T-cell (primary cell): Measurements from ENCODE around the gene POLD1. TPM values are rescaled to one million over a fixed set of nuclear protein-coding genes. Genes with fewer than 3 reads are reported as not detected.

Experiments used
- ATAC-seq, 4 experiments: fragments of 200-7000 bp in 3 of 4; fragments of 150-1000 bp in 1 of 4; cut with Tn5 transposase; replicated peaks in 1 of 4; 1 replicate in 3 of 4; 2 replicates in 1 of 4; pipeline ENCODE4 v1.10.0; 2021; ENCODE audit warnings: moderate library complexity in 3 of 4, mild to moderate bottlenecking in 2 of 4, moderate number of reproducible peaks in 1 of 4
- CTCF ChIA-PET, 2 donors: fragments of 300-600 bp; sonication (Branson Sonifier 250); formaldehyde crosslinking; loops; one replicate each; lab custom pipeline; 2022; ENCODE audit warnings: antibody characterized with exemption in 2 of 2; lab: Charles Lee
- POLR2A ChIA-PET, 2 donors: fragments of 300-600 bp; sonication (Branson Sonifier 250); formaldehyde crosslinking; loops; one replicate each; lab custom pipeline; 2022; ENCODE audit warnings: antibody characterized with exemption in 2 of 2; lab: Charles Lee
- DNase-seq, 35 experiments: peaks; one replicate each; pipeline versions ENCODE4 v3.0.0 to v3.0.0-alpha.2; 2013 to 2023
- H3K27ac ChIP-seq: one replicate; pipeline ENCODE4 v1.5.1; 2013; ENCODE audit warnings: low read length
- H3K27me3 ChIP-seq, 2 experiments: replicated peaks in 1 of 2; 1 replicate in 1 of 2; 2 replicates in 1 of 2; pipeline versions ENCODE4 v1.6.1 to v1.7.0; 2013; ENCODE audit warnings: low read length in 1 of 2, mixed read lengths in 1 of 2; ENCODE audit not compliant: control insufficient read depth in 2 of 2, insufficient read depth in 2 of 2; ENCODE audit errors: extremely low read depth in 1 of 2
- H3K36me3 ChIP-seq, 2 donors: 1 replicate in 1 of 2; 2 replicates in 1 of 2; pipeline versions ENCODE4 v1.6.1 to v1.7.0; 2013; ENCODE audit warnings: low read length in 1 of 2; ENCODE audit not compliant: control insufficient read depth in 2 of 2, insufficient read depth in 1 of 2; ENCODE audit errors: extremely low read depth in 1 of 2
- H3K4me1 ChIP-seq, 2 experiments: 1 replicate in 1 of 2; 2 replicates in 1 of 2; pipeline versions ENCODE4 v1.6.1 to v1.7.0; 2013; ENCODE audit warnings: low read length in 2 of 2, mixed read lengths in 1 of 2; ENCODE audit not compliant: insufficient read depth in 2 of 2, control insufficient read depth in 1 of 2; ENCODE audit errors: extremely low read depth in 1 of 2
- H3K4me3 ChIP-seq, 2 donors: 1 replicate in 1 of 2; 2 replicates in 1 of 2; pipeline versions ENCODE4 v1.5.1 to v1.7.0; 2013; ENCODE audit warnings: mild to moderate bottlenecking in 2 of 2, low read length in 1 of 2, moderate library complexity in 1 of 2; ENCODE audit not compliant: control insufficient read depth in 1 of 2; ENCODE audit errors: extremely low read depth in 1 of 2
- H3K9me3 ChIP-seq: 2 replicates; pipeline ENCODE4 v1.7.0; 2013
- H3K27ac Mint-ChIP-seq, 2 donors: one replicate each; pipeline ENCODE4 v1.8.0; 2020 to 2021; ENCODE audit warnings: mild to moderate bottlenecking in 2 of 2, mixed read lengths in 2 of 2
- H3K27me3 Mint-ChIP-seq, 2 donors: one replicate each; pipeline ENCODE4 v1.8.0; 2021 to 2022; ENCODE audit warnings: mixed read lengths in 2 of 2
- H3K36me3 Mint-ChIP-seq: one replicate; pipeline ENCODE4 v1.8.0; 2021; ENCODE audit warnings: mixed read lengths
- H3K4me1 Mint-ChIP-seq, 3 donors: one replicate each; pipeline ENCODE4 v1.8.0; 2020 to 2022; ENCODE audit warnings: mixed read lengths in 3 of 3, mild to moderate bottlenecking in 1 of 3
- H3K4me3 Mint-ChIP-seq, 3 donors: one replicate each; pipeline ENCODE4 v1.8.0; 2020 to 2022; ENCODE audit warnings: mild to moderate bottlenecking in 3 of 3, mixed read lengths in 3 of 3, moderate library complexity in 3 of 3
- H3K9me3 Mint-ChIP-seq, 3 donors: one replicate each; pipeline ENCODE4 v1.8.0; 2020 to 2022; ENCODE audit warnings: mixed read lengths in 3 of 3
- WGBS: methylation state at CpG from one replicate; pipeline ENCODE4 v1.1.5; 2013; ENCODE audit warnings: missing lambda C conversion rate; ENCODE audit not compliant: insufficient coverage; 5-methylcytosine and 5-hydroxymethylcytosine counted together
- total RNA-seq, 35 experiments: library from RNA in 6 of 35; stranded (reverse) in 6 of 35; fragments of 120-200 nt in 1 of 35; gene quantifications; one replicate each; pipeline versions ENCODE4 v1.2.1 to v1.2.4 and lab custom pipeline; 2013 to 2026

POLD1 gene
- total RNA-seq, 5 donors from 2014 or later (not counting 1 experiment from before 2014, with no cell fraction given), result 32.9 to 67.1 (median 54.0) TPM

DNA sequence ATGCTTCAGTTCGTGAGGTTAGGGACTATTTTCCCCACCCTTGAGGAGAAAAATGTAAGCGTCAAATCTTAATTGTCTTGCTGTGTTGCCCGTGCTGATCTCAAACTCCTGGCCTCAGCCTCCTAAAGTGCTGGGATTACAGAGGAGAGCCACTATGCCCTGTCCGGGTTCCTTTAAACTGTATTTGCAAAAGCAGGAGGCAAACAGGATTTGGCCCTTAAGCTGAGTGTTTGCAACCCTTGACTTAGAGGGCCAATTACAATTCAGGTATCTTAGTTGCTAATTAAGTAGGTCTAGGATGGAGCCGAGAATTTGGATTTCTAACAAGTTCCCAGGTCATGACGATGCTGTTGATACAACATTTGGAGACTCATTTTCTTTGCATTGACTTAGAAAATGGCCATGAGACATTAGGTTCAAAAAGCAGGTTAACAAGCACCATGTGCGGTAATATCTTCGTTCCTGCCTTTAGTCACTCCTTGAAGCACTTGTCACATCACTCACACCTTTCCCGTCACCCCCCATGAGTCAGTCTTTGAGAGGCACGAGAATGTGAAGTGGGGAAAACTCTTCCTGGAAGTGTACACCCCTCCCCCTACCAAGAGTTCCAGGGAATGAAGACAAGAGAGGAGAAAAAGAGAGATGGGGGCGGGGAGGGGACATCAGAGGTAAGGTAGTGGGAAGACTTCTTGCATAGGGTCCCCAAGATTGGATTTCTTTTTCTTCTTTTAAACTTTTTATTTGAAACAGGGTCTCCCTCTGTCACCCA, 21.3 kb upstream of the POLD1 start:
- ChIA-PET POLR2A (no interaction called here), CTCF (no interaction called here)
- no peaks in the 10 kb centered on the region for H3K9me3 ChIP-seq
- Mint-ChIP-seq H3K4me3 (peak overlapping the region in 2 of 3 donors; percentile 43 to 65), H3K36me3 (no peaks in the 10 kb centered on the region), H3K9me3 (no peaks in the 10 kb centered on the region), H3K27me3 (peaks cover 0 to 1% of the 10 kb centered on the region in 2 donors), H3K27ac (peak overlapping the region; percentile 75 to 76), H3K4me1 (peaks cover 60 to 70% (median 70%) of the 10 kb centered on the region in 3 donors)
- 64% methylated on average over 2 of the region's 11 CpGs for WGBS
- no peaks in the 10 kb centered on the region for H3K36me3 ChIP-seq
- no peaks in the 10 kb centered on the region for H3K27me3 ChIP-seq
- ATAC-seq (no peak), DNase-seq (no peak)
- H3K4me3 ChIP-seq, result no peak overlapping the region
- H3K4me1 ChIP-seq, result peaks cover 15 to 58% of the 10 kb centered on the region in 2 experiments
- H3K27ac ChIP-seq, result no peak overlapping the region

DNA sequence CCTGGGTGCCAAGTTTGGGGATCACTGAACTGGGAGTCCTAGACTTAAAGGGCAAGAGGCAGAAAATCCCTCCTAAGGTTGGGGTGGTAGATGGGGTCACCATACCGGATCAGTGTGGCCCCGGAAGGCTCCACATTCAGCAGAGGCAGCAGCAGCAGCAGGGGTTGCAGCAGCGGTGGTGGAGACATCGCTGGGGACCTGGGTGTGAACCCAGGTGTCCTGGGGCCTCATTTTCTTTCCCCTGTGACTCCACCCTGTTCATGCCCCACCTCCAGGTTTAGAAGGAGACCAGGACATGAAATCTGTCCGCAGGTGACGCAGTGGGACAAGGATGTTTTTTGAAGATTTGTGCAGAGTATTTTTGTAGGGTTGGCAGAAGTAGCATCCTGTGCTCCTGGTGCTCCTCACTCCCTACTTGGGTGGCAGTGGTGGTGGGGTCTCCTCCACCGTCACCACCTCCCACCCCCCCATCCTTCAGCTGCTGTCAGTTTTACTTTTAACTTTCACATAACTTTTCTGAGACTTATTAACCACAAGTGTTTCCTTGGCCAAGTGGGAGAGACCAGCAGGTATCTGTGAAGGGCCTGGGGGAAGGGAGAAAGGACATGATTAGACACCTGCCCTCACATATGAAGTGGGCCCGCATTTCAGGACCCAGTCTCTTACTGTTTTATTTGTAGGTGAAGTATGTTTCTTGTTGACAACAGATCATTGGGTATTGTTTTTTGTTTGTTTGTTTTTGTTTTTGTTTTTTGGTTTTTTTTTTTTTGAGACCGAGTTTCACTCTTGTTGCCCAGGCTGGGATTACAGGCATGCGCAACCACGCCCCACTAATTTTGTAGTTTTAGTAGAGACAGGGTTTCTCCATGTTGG, 18.5 kb upstream of the POLD1 start, which contains the start of gene NAPSA:
Gene NAPSA, minus strand, starts transcription at position 206 of the 873 bp plus-strand sequence. Its CDS starts 18 bp downstream, at position 188.
- DNase-seq (no peak), ATAC-seq (no peak)
- H3K36me3 Mint-ChIP-seq, result no peaks in the 10 kb centered on the region
- Histone ChIP-seq H3K27ac (peak within 1 kb of the TSS; percentile 47), H3K4me3 (no peak within 1 kb of the TSS), H3K36me3 (no peaks in the 10 kb centered on the region), H3K4me1 (peaks cover 13 to 57% of the 10 kb centered on the region in 2 experiments), H3K27me3 (no peaks in the 10 kb centered on the region), H3K9me3 (no peaks in the 10 kb centered on the region)
- WGBS, result 60% methylated on average over 5 of the region's 11 CpGs
- peak within 1 kb of the TSS; percentile 78 to 87 for H3K27ac Mint-ChIP-seq
- peak within 1 kb of the TSS; percentile 10 to 61 (median 31) for H3K4me3 Mint-ChIP-seq
- no peaks in the 10 kb centered on the region for H3K9me3 Mint-ChIP-seq
- H3K27me3 Mint-ChIP-seq, result no peaks in the 10 kb centered on the region
- ChIA-PET CTCF (interaction anchor here (0.6 to 1.8 kb wide), 4 partner anchors 8 to 752 kb away, joined by 3 to 10 read pairs (median 4); no protein-coding TSS in a partner anchor), POLR2A (interaction anchor here in 1 of 2 donors (0.6 kb wide), 1 partner anchor 353 kb away, joined by 3 read pairs; no protein-coding TSS in a partner anchor)
- H3K4me1 Mint-ChIP-seq, result peaks cover 53 to 62% (median 61%) of the 10 kb centered on the region in 3 donors

DNA sequence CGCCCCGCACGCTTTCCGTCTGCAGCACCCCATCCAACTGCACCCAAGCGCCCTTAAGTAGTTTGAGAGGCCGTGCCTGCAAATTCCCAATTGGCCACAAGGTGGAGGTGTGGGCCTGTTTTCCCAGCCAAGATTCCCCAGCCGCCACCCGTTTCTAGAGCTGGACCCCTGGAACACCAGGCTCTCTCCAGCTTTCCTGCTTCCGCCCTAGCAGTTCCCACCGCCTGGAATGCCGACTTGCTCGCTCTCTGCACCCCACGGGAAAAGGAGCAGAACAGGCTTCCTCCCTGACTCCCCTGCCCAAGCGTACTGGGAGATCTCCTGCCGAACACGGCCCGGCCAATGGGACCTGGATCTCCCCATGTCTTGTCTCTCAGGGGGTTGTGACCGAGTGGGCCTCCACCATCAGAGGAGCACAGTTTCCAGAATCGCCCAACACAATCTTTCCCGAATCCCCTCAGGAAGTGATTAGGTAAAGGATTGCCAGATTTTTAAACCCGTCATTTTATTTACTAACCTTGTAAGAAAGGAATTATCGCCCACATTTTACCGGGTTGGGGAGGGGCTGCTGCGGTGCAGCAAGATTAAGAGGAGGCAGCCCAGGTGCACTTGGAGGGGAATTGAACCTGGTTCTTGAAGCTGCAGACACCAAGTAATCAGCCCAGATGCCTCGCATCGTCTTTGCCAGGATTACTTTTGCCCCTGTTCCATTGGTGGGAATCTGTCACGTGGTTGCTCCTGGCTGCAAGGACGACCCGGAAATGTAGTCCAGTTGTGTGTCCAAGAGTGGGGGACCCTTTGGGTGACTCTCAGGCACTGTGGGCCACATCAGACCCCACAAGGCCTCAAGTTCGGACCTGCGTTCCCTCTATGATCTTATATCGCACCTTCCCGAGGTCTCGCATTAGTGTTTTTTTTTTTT, 15.2 kb upstream of the POLD1 start:
- Mint-ChIP-seq H3K4me1 (peaks cover 28 to 37% (median 36%) of the 10 kb centered on the region in 3 donors), H3K36me3 (no peaks in the 10 kb centered on the region), H3K4me3 (peak overlapping the region; percentile 86 to 95 (median 86)), H3K9me3 (no peaks in the 10 kb centered on the region), H3K27me3 (no peaks in the 10 kb centered on the region), H3K27ac (peak overlapping the region; percentile 66 to 86)
- DNase-seq (peak; percentile 36 to 88 (median 67)), ATAC-seq (peak; percentile 75 to 84 (median 80))
- no peaks in the 10 kb centered on the region for H3K27me3 ChIP-seq
- 6% methylated on average over 20 of the region's 34 CpGs for WGBS
- H3K4me1 ChIP-seq, result peaks cover 4 to 38% of the 10 kb centered on the region in 2 experiments
- H3K36me3 ChIP-seq, result no peaks in the 10 kb centered on the region
- H3K27ac ChIP-seq, result peak overlapping the region; percentile 35
- CTCF ChIA-PET, result interaction anchor here in 1 of 2 donors (0.8 to 3.0 kb wide), 2 partner anchors 12 to 46 kb away, joined by 4 to 9 read pairs; no protein-coding TSS in a partner anchor
- peak overlapping the region; percentile 68 to 77 for H3K4me3 ChIP-seq
- H3K9me3 ChIP-seq, result no peaks in the 10 kb centered on the region
- POLR2A ChIA-PET, result no interaction called here

DNA sequence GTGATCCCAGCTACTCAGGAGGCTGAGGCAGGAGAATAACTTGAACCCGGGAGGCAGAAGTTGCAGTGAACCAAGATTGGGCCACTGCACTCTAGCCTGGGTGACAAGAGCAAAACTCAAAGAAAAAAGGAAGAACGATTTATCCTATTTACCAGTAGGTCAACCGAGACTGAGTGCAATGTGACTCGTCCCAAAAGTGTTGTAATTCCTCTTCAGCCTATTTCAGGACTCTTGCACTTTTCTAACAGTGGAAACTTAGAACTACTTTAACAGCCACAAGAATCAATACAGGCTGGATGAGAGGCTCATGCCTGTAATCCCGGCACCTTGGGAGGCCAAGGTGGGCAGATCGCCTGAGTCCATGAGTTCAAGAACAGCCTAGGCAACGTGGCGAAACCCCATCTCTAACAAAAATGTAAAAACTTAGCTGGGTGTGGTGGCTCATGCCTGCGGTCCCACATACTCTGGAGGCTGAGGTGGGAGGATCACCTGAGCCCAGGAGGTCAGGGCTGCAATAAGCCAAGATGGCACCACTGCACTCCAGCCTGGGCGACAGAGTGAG, 12.2 kb upstream of the POLD1 start:
- no peaks in the 10 kb centered on the region for H3K27me3 ChIP-seq
- ATAC-seq (no peak), DNase-seq (no peak)
- no peaks in the 10 kb centered on the region for H3K9me3 ChIP-seq
- 100% methylated on average over 2 of the region's 10 CpGs for WGBS
- no peaks in the 10 kb centered on the region for H3K36me3 ChIP-seq
- Mint-ChIP-seq H3K9me3 (no peaks in the 10 kb centered on the region), H3K36me3 (no peaks in the 10 kb centered on the region), H3K27ac (no peak overlapping the region), H3K27me3 (no peaks in the 10 kb centered on the region), H3K4me1 (peaks cover 22 to 28% (median 23%) of the 10 kb centered on the region in 3 donors), H3K4me3 (no peak overlapping the region)
- H3K27ac ChIP-seq, result no peak overlapping the region
- peaks cover 0 to 27% of the 10 kb centered on the region in 2 experiments for H3K4me1 ChIP-seq
- CTCF ChIA-PET, result no interaction called here
- POLR2A ChIA-PET, result no interaction called here
- no peak overlapping the region for H3K4me3 ChIP-seq

DNA sequence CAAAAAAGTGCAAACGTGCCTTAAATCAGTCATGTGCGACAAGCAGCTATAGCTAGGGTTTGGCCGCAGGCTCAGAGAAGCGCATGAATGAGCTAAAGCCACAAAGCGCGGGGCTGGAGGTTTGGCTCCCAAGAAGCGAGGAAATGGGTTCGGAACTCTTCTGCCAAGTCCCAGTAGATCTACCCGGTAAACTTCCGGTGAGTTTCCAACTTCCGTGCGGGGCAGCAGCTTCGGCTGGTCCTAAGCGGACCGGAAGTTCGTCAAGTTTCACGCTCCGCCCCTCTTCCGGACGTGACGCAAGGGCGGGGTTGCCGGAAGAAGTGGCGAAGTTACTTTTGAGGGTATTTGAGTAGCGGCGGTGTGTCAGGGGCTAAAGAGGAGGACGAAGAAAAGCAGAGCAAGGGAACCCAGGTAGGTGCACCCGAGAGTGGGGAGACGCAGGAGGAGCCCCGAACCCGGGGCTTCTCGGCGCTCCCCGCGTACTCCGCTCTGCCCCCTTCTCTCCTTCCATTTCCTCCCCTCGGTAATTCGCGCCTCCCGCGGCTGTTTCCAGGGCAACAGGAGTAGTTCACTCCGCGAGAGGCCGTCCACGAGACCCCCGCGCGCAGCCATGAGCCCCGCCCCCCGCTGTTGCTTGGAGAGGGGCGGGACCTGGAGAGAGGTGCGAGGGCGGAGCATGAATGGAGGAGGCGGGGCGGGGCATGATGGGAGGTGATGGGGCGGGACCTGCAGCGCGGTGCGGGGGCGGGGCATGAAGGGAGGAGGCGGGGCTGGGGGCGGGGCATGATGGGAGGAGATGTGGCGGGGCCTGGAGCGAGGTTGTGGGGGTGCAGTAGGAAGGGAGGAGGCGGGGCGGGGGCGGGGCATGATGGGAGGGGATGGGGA, 7.7 kb upstream of the POLD1 start, which contains the start of gene NR1H2:
Gene NR1H2, plus strand, starts transcription at position 292 of the 885 bp plus-strand sequence. CDS start 1,149 bp downstream, outside the sequence.
- ChIA-PET CTCF (interaction anchor here in 1 of 2 donors (0.6 to 1.5 kb wide), 3 partner anchors 12 to 133 kb away, joined by 3 to 8 read pairs (median 5); no protein-coding TSS in a partner anchor), POLR2A (interaction anchor here (0.6 to 0.7 kb wide), 3 partner anchors 19 to 486 kb away, joined by 3 to 5 read pairs (median 3); partner anchors contain the start of gene JOSD2 (in 1 of the 2))
- H3K4me3 Mint-ChIP-seq, result peak within 1 kb of the TSS; percentile 91 to 100 (median 91)
- peaks cover 16 to 32% (median 24%) of the 10 kb centered on the region in 3 donors for H3K4me1 Mint-ChIP-seq
- ATAC-seq (peak; percentile 87 to 89 (median 89)), DNase-seq (peak; percentile 90 to 98 (median 94))
- no peaks in the 10 kb centered on the region for H3K27me3 ChIP-seq
- WGBS, result 0% methylated on average over 47 of the region's 67 CpGs
- H3K9me3 ChIP-seq, result no peaks in the 10 kb centered on the region
- H3K4me3 ChIP-seq, result peak within 1 kb of the TSS; percentile 78 to 80
- H3K36me3 Mint-ChIP-seq, result peaks cover 24% of the 10 kb centered on the region
- H3K36me3 ChIP-seq, result peaks cover 10 to 42% of the 10 kb centered on the region in 2 donors
- peak within 1 kb of the TSS; percentile 95 to 97 for H3K27ac Mint-ChIP-seq
- peaks cover 0 to 24% of the 10 kb centered on the region in 2 experiments for H3K4me1 ChIP-seq
- no peaks in the 10 kb centered on the region for H3K27me3 Mint-ChIP-seq
- peak within 1 kb of the TSS; percentile 99 for H3K27ac ChIP-seq
- H3K9me3 Mint-ChIP-seq, result no peaks in the 10 kb centered on the region
